PC-3 (cell line): Measurements from ENCODE around the gene FAM47E.

Experiments used
- CTCF ChIP-seq: fragments of 300-600 bp; sonication (generic); conservative IDR thresholded peaks from 2 replicates; pipeline ENCODE4 v1.5.1; 2017; ENCODE audit warnings: antibody characterized with exemption, low read depth, mild to moderate bottlenecking, low read length
- EZH2phosphoT487 ChIP-seq: fragments of 300-600 bp; sonication (generic); IDR thresholded peaks from 2 replicates; pipeline ENCODE4 v1.6.1; 2018; ENCODE audit warnings: mild to moderate bottlenecking, antibody characterized with exemption, low read length, borderline replicate concordance

- TF ChIP-seq CTCF (no peak), EZH2phosphoT487 (no peak)
Measured at GRCh38 chr4:76301068-76301774, 49.7 kb downstream of the FAM47E start.
